IMR-90 (cell line): ENCODE measurements around the gene COTL1. TPM values are rescaled to one million over a fixed set of nuclear protein-coding genes. Genes with fewer than 3 reads are reported as not detected.

Experiments used
- ATAC-seq: fragments of 200-7000 bp; cut with Tn5 transposase; 2 replicates; pipeline ENCODE4 v1.9.1; 2020; ENCODE audit warnings: low read depth, mild to moderate bottlenecking, moderate library complexity
- BruUV-seq: library from RNA; stranded (reverse); fragments of 400-500 nt; replicated peaks from 2 replicates; lab custom pipeline; 2021; lab: Mats Ljungman, UMichigan
- CTCF ChIA-PET: fragments of 300-600 bp; formaldehyde crosslinking; extraction: SDS; loops from one replicate; lab custom pipeline; 2021; ENCODE audit warnings: antibody characterized with exemption; lab: Yijun Ruan, JAX
- POLR2A ChIA-PET: fragments of 300-600 bp; sonication (Branson Sonifier 250); formaldehyde crosslinking; loops from one replicate; lab custom pipeline; 2022; ENCODE audit warnings: antibody characterized with exemption; ENCODE audit not compliant: unreplicated experiment; lab: Charles Lee
- DNase-seq: peaks from one replicate; pipeline ENCODE4 v3.0.0; 2013
- H2AFZ ChIP-seq: replicated peaks from 2 replicates; pipeline ENCODE3; 2013; ENCODE audit warnings: low read length, mild to moderate bottlenecking; ENCODE audit not compliant: poor library complexity
- H2AK5ac ChIP-seq: 2 replicates; pipeline ENCODE4 v1.6.1; 2013; ENCODE audit warnings: low read depth, low read length, inconsistent platforms
- H2AK9ac ChIP-seq: replicated peaks from 2 replicates; pipeline ENCODE3; 2013; ENCODE audit warnings: mild to moderate bottlenecking, low read depth, low read length, moderate library complexity; ENCODE audit not compliant: poor library complexity
- H2BK120ac ChIP-seq: 2 replicates; pipeline ENCODE4 v1.6.1; 2013; ENCODE audit warnings: low read depth, low read length, inconsistent platforms
- H2BK15ac ChIP-seq: 3 replicates; pipeline ENCODE4 v1.6.1; 2013; ENCODE audit warnings: low read depth, low read length, inconsistent platforms
- H2BK20ac ChIP-seq: 2 replicates; pipeline ENCODE4 v1.6.1; 2013; ENCODE audit warnings: low read depth, mild to moderate bottlenecking, inconsistent platforms, low read length, moderate library complexity
- H2BK5ac ChIP-seq: 2 replicates; pipeline ENCODE4 v1.6.1; 2013; ENCODE audit warnings: mild to moderate bottlenecking, low read depth, low read length, inconsistent platforms; ENCODE audit not compliant: poor library complexity, severe bottlenecking
- H3K14ac ChIP-seq: replicated peaks from 2 replicates; pipeline ENCODE4 v1.6.1; 2013; ENCODE audit warnings: low read depth, low read length, inconsistent platforms
- H3K18ac ChIP-seq: 2 replicates; pipeline ENCODE4 v1.6.1; 2013; ENCODE audit warnings: low read depth, low read length, control low read depth
- H3K23ac ChIP-seq: 2 replicates; pipeline ENCODE4 v1.6.1; 2013; ENCODE audit warnings: low read depth, low read length, inconsistent platforms
- H3K27ac ChIP-seq: 2 replicates; pipeline ENCODE4 v1.5.1; 2013; ENCODE audit warnings: mild to moderate bottlenecking, control low read depth, low read length; ENCODE audit not compliant: insufficient read depth
- H3K27me3 ChIP-seq: 2 replicates; pipeline ENCODE4 v1.6.1; 2013; ENCODE audit warnings: low read length; ENCODE audit not compliant: control insufficient read depth, insufficient read depth
- H3K36me3 ChIP-seq: 2 replicates; pipeline ENCODE4 v1.6.1; 2013; ENCODE audit warnings: low read length, mixed read lengths; ENCODE audit not compliant: control insufficient read depth, insufficient read depth
- H3K4ac ChIP-seq: 2 replicates; pipeline ENCODE4 v1.6.1; 2013; ENCODE audit warnings: low read depth, low read length, inconsistent platforms
- H3K4me1 ChIP-seq: 2 replicates; pipeline ENCODE4 v1.6.1; 2013; ENCODE audit warnings: low read length, mixed read lengths; ENCODE audit not compliant: control insufficient read depth, insufficient read depth
- H3K4me2 ChIP-seq: 2 replicates; pipeline ENCODE4 v1.6.1; 2013; ENCODE audit warnings: low read depth, mild to moderate bottlenecking, control low read depth, low read length, moderate library complexity
- H3K4me3 ChIP-seq: 2 replicates; pipeline ENCODE4 v1.5.1; 2013; ENCODE audit warnings: low read depth, mild to moderate bottlenecking, control low read depth, low read length, moderate library complexity; ENCODE audit not compliant: insufficient read depth
- H3K56ac ChIP-seq: 2 replicates; pipeline ENCODE4 v1.6.1; 2013; ENCODE audit warnings: low read length, inconsistent platforms; ENCODE audit not compliant: insufficient read depth; ENCODE audit errors: extremely low read depth
- H3K79me1 ChIP-seq, 2 experiments: 2 replicates each; pipeline ENCODE4 v1.6.1; 2013; ENCODE audit warnings: low read length in 2 of 2, inconsistent platforms in 1 of 2, low read depth in 1 of 2
- H3K9ac ChIP-seq: 2 replicates; pipeline ENCODE4 v1.6.1; 2013; ENCODE audit warnings: low read depth, low read length, control low read depth
- H3K9me1 ChIP-seq: 2 replicates; pipeline ENCODE4 v1.6.1; 2013; ENCODE audit warnings: low read length, inconsistent platforms; ENCODE audit not compliant: insufficient read depth
- H3K9me3 ChIP-seq: 2 replicates; pipeline ENCODE4 v1.6.1; 2013; ENCODE audit warnings: low read length; ENCODE audit not compliant: control insufficient read depth, insufficient read depth
- H4K20me1 ChIP-seq: 2 replicates; pipeline ENCODE4 v1.6.1; 2013; ENCODE audit warnings: low read length, inconsistent platforms; ENCODE audit not compliant: insufficient read depth
- H4K5ac ChIP-seq: 2 replicates; pipeline ENCODE4 v1.6.1; 2013; ENCODE audit warnings: mild to moderate bottlenecking, low read depth, low read length, control low read depth
- H4K8ac ChIP-seq, 2 experiments: 2 replicates each; pipeline ENCODE4 v1.6.1; 2013; ENCODE audit warnings: low read depth in 2 of 2, low read length in 2 of 2, control low read depth in 1 of 2, inconsistent platforms in 1 of 2
- H4K91ac ChIP-seq: 2 replicates; pipeline ENCODE4 v1.6.1; 2013; ENCODE audit warnings: low read depth, low read length, inconsistent platforms; ENCODE audit not compliant: insufficient read depth
- CHD1 ChIP-seq: IDR thresholded peaks from 2 replicates; pipeline ENCODE4 v1.6.1; 2012; ENCODE audit warnings: low read depth, low read length, improper control_type of control experiment
- MAFK ChIP-seq: IDR thresholded peaks from 2 replicates; pipeline ENCODE4 v1.6.1; 2012; ENCODE audit warnings: low read depth, low read length, improper control_type of control experiment
- MAZ ChIP-seq: IDR thresholded peaks from 2 replicates; pipeline ENCODE4 v1.6.1; 2012; ENCODE audit warnings: low read depth, mild to moderate bottlenecking, low read length, improper control_type of control experiment, moderate library complexity, borderline replicate concordance
- MXI1 ChIP-seq: IDR thresholded peaks from 2 replicates; pipeline ENCODE4 v1.6.1; 2012; ENCODE audit warnings: low read depth, mild to moderate bottlenecking, low read length, moderate library complexity, borderline replicate concordance
- NFE2L2 ChIP-seq: fragments of 150-350 bp; IDR thresholded peaks from 2 replicates; pipeline ENCODE4 v1.6.1; 2016; ENCODE audit warnings: low read depth, mild to moderate bottlenecking, low read length
- RAD21 ChIP-seq: IDR thresholded peaks from 2 replicates; pipeline ENCODE4 v1.6.1; 2012; ENCODE audit warnings: low read length, improper control_type of control experiment
- RFX5 ChIP-seq: IDR thresholded peaks from 2 replicates; pipeline ENCODE4 v1.8.0; 2012; ENCODE audit warnings: low read depth, mild to moderate bottlenecking, low read length, moderate library complexity
- SMC3 ChIP-seq: fragments of 150-350 bp; IDR thresholded peaks from 2 replicates; pipeline ENCODE4 v1.6.1; 2016; ENCODE audit warnings: low read depth, mild to moderate bottlenecking, antibody characterized with exemption, low read length, moderate library complexity
- WGBS, 2 experiments: methylation state at CpG; one replicate each; pipeline versions ENCODE4 v1.1.5 to v1.1.7; 2013; ENCODE audit warnings: missing lambda C conversion rate in 2 of 2; ENCODE audit not compliant: insufficient read length in 1 of 2; ENCODE audit errors: extremely low coverage in 2 of 2; 5-methylcytosine and 5-hydroxymethylcytosine counted together
- dilution Hi-C: fragments of 300-500 bp; cut with HindIII; formaldehyde crosslinking; loops from one replicate; pipeline ENCODE4 v1.14.3; 2018; ENCODE audit warnings: low sequenced_read_pairs; ENCODE audit not compliant: unreplicated experiment
- in situ Hi-C: fragments of 300-500 bp; cut with MboI; formaldehyde crosslinking; loops from 3 replicates; pipeline ENCODE4 v1.14.3; 2019; ENCODE audit warnings: low sequenced_read_pairs, inconsistent platforms, mixed read lengths
- intact Hi-C: fragments of 100-400 bp; cut with micrococcal nuclease; formaldehyde crosslinking; loops from 2 replicates; pipeline ENCODE4 v1.10.0; 2022
- polyA plus RNA-seq, 3 experiments: library from polyadenylated mRNA; depleted of rRNA; stranded (reverse); fragments of >200 nt; gene quantifications; 2 replicates each; pipeline ENCODE4 v1.2.3, GENCODE V29; 2012; ENCODE audit warnings: low replicate concordance in 1 of 3
- total RNA-seq: library from RNA; depleted of rRNA; stranded (reverse); fragments of >200 nt; gene quantifications from 2 replicates; pipeline ENCODE4 v1.2.3, GENCODE V29; 2012
- TF ChIP-seq, protein P1 (sequence below): fragments of 150-350 bp; IDR thresholded peaks from 2 replicates; pipeline ENCODE4 v1.6.1; 2017; ENCODE audit warnings: mild to moderate bottlenecking, antibody characterized with exemption, low read length, low read depth
- TF ChIP-seq, protein P2 (sequence below): fragments of 150-350 bp; IDR thresholded peaks from 2 replicates; pipeline ENCODE4 v1.6.1; 2016; ENCODE audit warnings: low read depth, mild to moderate bottlenecking, low read length, moderate library complexity, borderline replicate concordance

The COTL1 gene
- total and polyA plus RNA-seq, 2 of the 4 experiments (the other 2 are of a cell fraction), result 144 to 258 TPM

DNA sequence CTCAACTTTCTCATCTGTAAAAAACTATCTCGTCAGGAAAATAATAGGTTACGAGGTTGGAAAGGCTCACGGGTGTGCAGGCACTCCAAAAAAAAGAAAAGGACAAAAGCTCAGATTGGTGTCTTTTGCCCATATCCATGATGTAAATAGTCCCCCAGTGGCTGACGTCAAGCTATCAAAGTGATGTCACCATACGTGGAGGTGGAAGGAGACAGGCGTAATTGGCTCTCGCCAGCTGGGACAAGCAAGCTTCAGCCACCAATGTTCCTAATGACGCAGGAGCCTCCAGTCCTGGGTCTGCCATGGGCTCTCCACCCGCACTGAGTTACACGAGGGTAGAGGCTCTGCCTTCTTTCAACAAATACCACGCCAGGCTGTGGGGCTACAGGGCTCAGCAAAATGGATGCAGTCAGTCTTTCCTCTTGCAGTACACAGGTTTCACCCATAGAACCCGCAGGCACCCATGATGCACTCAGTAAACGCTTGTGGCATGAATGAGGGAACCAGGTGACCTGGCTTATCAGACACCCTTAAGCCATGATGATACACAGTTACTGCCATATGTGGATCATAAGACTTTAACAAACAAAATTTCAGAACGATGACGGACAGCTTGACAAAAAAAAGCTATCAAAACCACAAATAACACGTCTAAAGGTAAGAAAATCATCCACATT lies 50.5 kb downstream of the COTL1 start:
- Histone ChIP-seq H3K18ac (no peak overlapping the region), H4K8ac (no peak overlapping the region), H3K79me1 (peaks cover 37 to 82% of the 10 kb centered on the region in 2 experiments), H2BK120ac (no peak overlapping the region), H3K4me1 (peaks cover 2% of the 10 kb centered on the region; the same call in 1 of the 2 replicates), H4K20me1 (peaks cover 45% of the 10 kb centered on the region), H3K9me3 (peaks cover 9% of the 10 kb centered on the region), H3K4me2 (no peak overlapping the region), H2BK15ac (no peak overlapping the region), H3K4me3 (no peak overlapping the region), H3K9ac (no peak overlapping the region), H3K56ac (no peak overlapping the region), H3K36me3 (peaks cover 61% of the 10 kb centered on the region), H2AK9ac (no peak overlapping the region), H2AK5ac (no peak overlapping the region; the same call in 1 of the 2 replicates), H2BK20ac (no peak overlapping the region), H2BK5ac (no peak overlapping the region), H3K23ac (no peak overlapping the region), H3K27ac (no peak overlapping the region), H4K5ac (no peak overlapping the region), H3K9me1 (peaks cover 18% of the 10 kb centered on the region; the same call in 1 of the 2 replicates), H3K27me3 (no peaks in the 10 kb centered on the region), H4K91ac (no peak overlapping the region), H3K4ac (no peak overlapping the region), H3K14ac (no peak overlapping the region), H2AFZ (no peak overlapping the region)
- no peak for TF ChIP-seq CHD1
- no peak for TF ChIP-seq NFE2L2
- no peak for TF ChIP-seq MAZ
- TF ChIP-seq RAD21, result no peak
- no peak for TF ChIP-seq MAFK
- TF ChIP-seq RFX5, result no peak
- TF ChIP-seq MXI1, result no peak
- TF ChIP-seq, protein P1, sequence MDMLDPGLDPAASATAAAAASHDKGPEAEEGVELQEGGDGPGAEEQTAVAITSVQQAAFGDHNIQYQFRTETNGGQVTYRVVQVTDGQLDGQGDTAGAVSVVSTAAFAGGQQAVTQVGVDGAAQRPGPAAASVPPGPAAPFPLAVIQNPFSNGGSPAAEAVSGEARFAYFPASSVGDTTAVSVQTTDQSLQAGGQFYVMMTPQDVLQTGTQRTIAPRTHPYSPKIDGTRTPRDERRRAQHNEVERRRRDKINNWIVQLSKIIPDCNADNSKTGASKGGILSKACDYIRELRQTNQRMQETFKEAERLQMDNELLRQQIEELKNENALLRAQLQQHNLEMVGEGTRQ, result no peak
- TF ChIP-seq SMC3, result no peak
- TF ChIP-seq, protein P2, sequence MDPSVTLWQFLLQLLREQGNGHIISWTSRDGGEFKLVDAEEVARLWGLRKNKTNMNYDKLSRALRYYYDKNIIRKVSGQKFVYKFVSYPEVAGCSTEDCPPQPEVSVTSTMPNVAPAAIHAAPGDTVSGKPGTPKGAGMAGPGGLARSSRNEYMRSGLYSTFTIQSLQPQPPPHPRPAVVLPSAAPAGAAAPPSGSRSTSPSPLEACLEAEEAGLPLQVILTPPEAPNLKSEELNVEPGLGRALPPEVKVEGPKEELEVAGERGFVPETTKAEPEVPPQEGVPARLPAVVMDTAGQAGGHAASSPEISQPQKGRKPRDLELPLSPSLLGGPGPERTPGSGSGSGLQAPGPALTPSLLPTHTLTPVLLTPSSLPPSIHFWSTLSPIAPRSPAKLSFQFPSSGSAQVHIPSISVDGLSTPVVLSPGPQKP, result no peak
- ATAC-seq (no peak), DNase-seq (no peak)
- no TSS peak for BruUV-seq
- in situ Hi-C loops (no loop called here), intact Hi-C loops (loop anchor here (5.0 kb wide), 1 partner anchor 45 kb away; no protein-coding TSS in a partner anchor), dilution Hi-C loops (no loop called here)
- ChIA-PET POLR2A (no interaction called here), CTCF (no interaction called here)
- WGBS, 2 experiments, result 95% methylated on average over 8 of the region's 16 CpGs; no CpG with 5 or more reads in 1 of the 2 experiments
